ENCODE results near the gene PTGFRN.

The PTGFRN gene

DNA sequence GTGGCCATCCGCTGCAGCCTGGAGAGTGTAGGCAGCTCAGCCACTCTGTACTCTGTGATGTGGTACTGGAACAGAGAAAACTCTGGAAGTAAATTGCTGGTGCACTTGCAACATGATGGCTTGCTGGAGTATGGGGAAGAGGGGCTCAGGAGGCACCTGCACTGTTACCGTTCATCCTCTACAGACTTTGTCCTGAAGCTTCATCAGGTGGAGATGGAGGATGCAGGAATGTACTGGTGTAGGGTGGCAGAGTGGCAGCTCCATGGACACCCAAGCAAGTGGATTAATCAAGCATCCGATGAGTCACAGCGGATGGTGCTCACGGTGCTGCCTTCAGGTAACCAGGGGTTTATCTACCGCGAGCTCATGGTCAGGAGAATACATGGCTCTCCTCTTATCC, 115.9 kb downstream of the PTGFRN start:
- no peaks in the 10 kb centered on the region for H3K36me3 ChIP-seq (ENCODE audit: control insufficient read depth, insufficient read depth, low read length)
- H3K27ac ChIP-seq (ENCODE audit: insufficient read depth, low read length, poor library complexity, severe bottlenecking) = no peak overlapping the region
- no peaks in the 10 kb centered on the region for H3K9me3 ChIP-seq (ENCODE audit: control insufficient read depth, low read length)
- H3K27me3 ChIP-seq (replicated peaks; ENCODE audit: control insufficient read depth, insufficient read depth, low read length, poor library complexity, severe bottlenecking) = no peaks in the 10 kb centered on the region
- H3K4me3 ChIP-seq (ENCODE audit: insufficient read depth, low read depth, low read length, poor library complexity, severe bottlenecking) = no peak overlapping the region
- no peak for DNase-seq
- H3K4me1 ChIP-seq (ENCODE audit: control insufficient read depth, insufficient read depth, low read length, poor library complexity, severe bottlenecking) = no peaks in the 10 kb centered on the region

- no peaks in the 10 kb centered on the region for H3K36me3 ChIP-seq (ENCODE audit: control insufficient read depth, insufficient read depth, low read length)
- no peak for DNase-seq
These were observed 116.6 kb downstream of the PTGFRN start for GRCh38 chr1:117026361-117026760.

DNA sequence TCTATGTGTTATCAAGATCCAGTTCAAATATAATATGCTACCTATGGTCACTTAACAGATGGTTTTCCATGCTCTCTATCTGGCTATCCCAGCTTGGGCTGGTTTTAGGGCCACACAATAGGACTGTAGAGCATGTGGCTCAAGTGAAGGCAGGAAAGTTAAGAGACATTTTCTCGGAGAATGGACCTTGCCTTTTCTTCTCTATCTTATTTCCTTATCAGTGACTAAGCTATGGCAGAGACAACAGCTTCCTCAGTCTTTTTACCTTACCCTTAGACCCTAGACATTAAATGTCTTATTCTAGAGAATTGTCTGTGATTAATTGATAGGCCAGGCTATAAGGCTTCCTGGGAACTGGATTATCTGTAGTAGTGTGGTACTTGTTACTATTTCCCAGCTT, 120.0 kb downstream of the PTGFRN start:
- H3K27me3 ChIP-seq (replicated peaks; ENCODE audit: control insufficient read depth, insufficient read depth, low read length, poor library complexity, severe bottlenecking) = no peaks in the 10 kb centered on the region
- H3K27ac ChIP-seq (ENCODE audit: insufficient read depth, low read length, poor library complexity, severe bottlenecking) = no peak overlapping the region
- no peaks in the 10 kb centered on the region for H3K36me3 ChIP-seq (ENCODE audit: control insufficient read depth, insufficient read depth, low read length)
- no peak overlapping the region for H3K4me3 ChIP-seq (ENCODE audit: insufficient read depth, low read depth, low read length, poor library complexity, severe bottlenecking)
- no peaks in the 10 kb centered on the region for H3K9me3 ChIP-seq (ENCODE audit: control insufficient read depth, low read length)
- DNase-seq = no peak
- H3K4me1 ChIP-seq (ENCODE audit: control insufficient read depth, insufficient read depth, low read length, poor library complexity, severe bottlenecking) = no peaks in the 10 kb centered on the region

More at GRCh38 chr1:117026361-117026760, 116.6 kb downstream of the PTGFRN start:
- H3K27ac ChIP-seq (ENCODE audit: insufficient read depth, low read length, poor library complexity, severe bottlenecking) = no peak overlapping the region
- H3K4me1 ChIP-seq (ENCODE audit: control insufficient read depth, insufficient read depth, low read length, poor library complexity, severe bottlenecking) = no peaks in the 10 kb centered on the region
- H3K9me3 ChIP-seq (ENCODE audit: control insufficient read depth, low read length) = no peaks in the 10 kb centered on the region
- no peaks in the 10 kb centered on the region for H3K27me3 ChIP-seq (replicated peaks; ENCODE audit: control insufficient read depth, insufficient read depth, low read length, poor library complexity, severe bottlenecking)
- H3K4me3 ChIP-seq (ENCODE audit: insufficient read depth, low read depth, low read length, poor library complexity, severe bottlenecking) = no peak overlapping the region

- no peak for DNase-seq
- no peak overlapping the region for H3K4me3 ChIP-seq (ENCODE audit: insufficient read depth, low read depth, low read length, poor library complexity, severe bottlenecking)
- no peaks in the 10 kb centered on the region for H3K27me3 ChIP-seq (replicated peaks; ENCODE audit: control insufficient read depth, insufficient read depth, low read length, poor library complexity, severe bottlenecking)
- H3K9me3 ChIP-seq (ENCODE audit: control insufficient read depth, low read length) = no peaks in the 10 kb centered on the region
- no peaks in the 10 kb centered on the region for H3K4me1 ChIP-seq (ENCODE audit: control insufficient read depth, insufficient read depth, low read length, poor library complexity, severe bottlenecking)
- no peaks in the 10 kb centered on the region for H3K36me3 ChIP-seq (ENCODE audit: control insufficient read depth, insufficient read depth, low read length)
- no peak overlapping the region for H3K27ac ChIP-seq (ENCODE audit: insufficient read depth, low read length, poor library complexity, severe bottlenecking)
These were observed 120.7 kb downstream of the PTGFRN start for GRCh38 chr1:117030271-117030877.

DNA sequence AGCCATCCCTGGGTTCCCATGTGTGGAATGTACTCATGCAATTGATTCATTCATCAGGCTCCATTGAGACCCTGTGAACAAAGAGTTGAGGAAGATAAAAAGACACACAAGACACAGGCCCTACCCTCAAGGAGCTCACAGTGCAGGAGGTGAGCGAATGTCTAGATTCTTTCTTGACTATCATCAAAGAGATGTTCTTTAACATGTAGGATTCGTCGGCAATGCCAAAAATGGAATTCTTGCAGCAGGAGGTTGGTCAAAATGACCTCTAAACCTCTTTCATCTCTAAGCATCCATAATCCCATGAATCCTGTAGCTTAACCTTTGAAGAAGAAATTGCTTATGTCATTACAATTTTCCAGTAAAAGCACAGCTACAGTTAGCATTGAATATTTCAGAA, 122.5 kb downstream of the PTGFRN start:
- Histone ChIP-seq H3K27me3 (replicated peaks; ENCODE audit: control insufficient read depth, insufficient read depth, low read length, poor library complexity, severe bottlenecking) (no peaks in the 10 kb centered on the region), H3K9me3 (ENCODE audit: control insufficient read depth, low read length) (no peaks in the 10 kb centered on the region), H3K36me3 (ENCODE audit: control insufficient read depth, insufficient read depth, low read length) (no peaks in the 10 kb centered on the region), H3K27ac (ENCODE audit: insufficient read depth, low read length, poor library complexity, severe bottlenecking) (no peak overlapping the region), H3K4me1 (ENCODE audit: control insufficient read depth, insufficient read depth, low read length, poor library complexity, severe bottlenecking) (no peaks in the 10 kb centered on the region), H3K4me3 (ENCODE audit: insufficient read depth, low read depth, low read length, poor library complexity, severe bottlenecking) (no peak overlapping the region)
- no peak for DNase-seq

GRCh38 chr1:117032681-117033539, 123.2 kb downstream of the PTGFRN start:
- no peak for DNase-seq
- Histone ChIP-seq H3K4me1 (ENCODE audit: control insufficient read depth, insufficient read depth, low read length, poor library complexity, severe bottlenecking) (no peaks in the 10 kb centered on the region), H3K27ac (ENCODE audit: insufficient read depth, low read length, poor library complexity, severe bottlenecking) (no peak overlapping the region), H3K36me3 (ENCODE audit: control insufficient read depth, insufficient read depth, low read length) (no peaks in the 10 kb centered on the region), H3K4me3 (ENCODE audit: insufficient read depth, low read depth, low read length, poor library complexity, severe bottlenecking) (no peak overlapping the region), H3K27me3 (replicated peaks; ENCODE audit: control insufficient read depth, insufficient read depth, low read length, poor library complexity, severe bottlenecking) (no peaks in the 10 kb centered on the region), H3K9me3 (ENCODE audit: control insufficient read depth, low read length) (no peaks in the 10 kb centered on the region)

DNA sequence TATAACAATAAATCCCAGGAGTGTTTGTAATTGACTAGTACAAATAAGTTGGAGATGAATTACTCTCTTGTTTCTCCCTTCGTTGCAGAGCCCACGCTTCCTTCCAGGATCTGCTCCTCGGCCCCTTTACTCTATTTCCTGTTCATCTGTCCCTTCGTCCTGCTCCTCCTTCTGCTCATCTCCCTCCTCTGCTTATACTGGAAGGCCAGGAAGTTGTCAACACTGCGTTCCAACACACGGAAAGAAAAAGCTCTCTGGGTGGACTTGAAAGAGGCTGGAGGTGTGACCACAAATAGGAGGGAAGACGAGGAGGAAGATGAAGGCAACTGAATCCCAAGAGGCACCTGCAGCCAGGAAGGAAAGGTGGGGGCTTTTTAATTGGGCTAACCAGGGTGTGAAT, 124.1 kb downstream of the PTGFRN start:
- Histone ChIP-seq H3K36me3 (ENCODE audit: control insufficient read depth, insufficient read depth, low read length) (no peaks in the 10 kb centered on the region), H3K4me3 (ENCODE audit: insufficient read depth, low read depth, low read length, poor library complexity, severe bottlenecking) (no peak overlapping the region), H3K27me3 (replicated peaks; ENCODE audit: control insufficient read depth, insufficient read depth, low read length, poor library complexity, severe bottlenecking) (no peaks in the 10 kb centered on the region), H3K9me3 (ENCODE audit: control insufficient read depth, low read length) (no peaks in the 10 kb centered on the region), H3K4me1 (ENCODE audit: control insufficient read depth, insufficient read depth, low read length, poor library complexity, severe bottlenecking) (no peaks in the 10 kb centered on the region), H3K27ac (ENCODE audit: insufficient read depth, low read length, poor library complexity, severe bottlenecking) (no peak overlapping the region)
- no peak for DNase-seq

GRCh38 chr1:117034791-117035290, 125.1 kb downstream of the PTGFRN start:
- no peak for DNase-seq
- H3K27ac ChIP-seq (ENCODE audit: insufficient read depth, low read length, poor library complexity, severe bottlenecking) = no peak overlapping the region
- H3K4me3 ChIP-seq (ENCODE audit: insufficient read depth, low read depth, low read length, poor library complexity, severe bottlenecking) = no peak overlapping the region
- H3K9me3 ChIP-seq (ENCODE audit: control insufficient read depth, low read length) = no peaks in the 10 kb centered on the region
- H3K27me3 ChIP-seq (replicated peaks; ENCODE audit: control insufficient read depth, insufficient read depth, low read length, poor library complexity, severe bottlenecking) = no peaks in the 10 kb centered on the region
- no peaks in the 10 kb centered on the region for H3K36me3 ChIP-seq (ENCODE audit: control insufficient read depth, insufficient read depth, low read length)
- no peaks in the 10 kb centered on the region for H3K4me1 ChIP-seq (ENCODE audit: control insufficient read depth, insufficient read depth, low read length, poor library complexity, severe bottlenecking)

- H3K4me3 ChIP-seq (ENCODE audit: insufficient read depth, low read depth, low read length, poor library complexity, severe bottlenecking) = no peak overlapping the region
- no peak for DNase-seq
- no peaks in the 10 kb centered on the region for H3K4me1 ChIP-seq (ENCODE audit: control insufficient read depth, insufficient read depth, low read length, poor library complexity, severe bottlenecking)
- H3K27ac ChIP-seq (ENCODE audit: insufficient read depth, low read length, poor library complexity, severe bottlenecking) = no peak overlapping the region
- no peaks in the 10 kb centered on the region for H3K27me3 ChIP-seq (replicated peaks; ENCODE audit: control insufficient read depth, insufficient read depth, low read length, poor library complexity, severe bottlenecking)
- H3K9me3 ChIP-seq (ENCODE audit: control insufficient read depth, low read length) = no peaks in the 10 kb centered on the region
- no peaks in the 10 kb centered on the region for H3K36me3 ChIP-seq (ENCODE audit: control insufficient read depth, insufficient read depth, low read length)
These were observed 126.3 kb downstream of the PTGFRN start for GRCh38 chr1:117036018-117036461.

DNA sequence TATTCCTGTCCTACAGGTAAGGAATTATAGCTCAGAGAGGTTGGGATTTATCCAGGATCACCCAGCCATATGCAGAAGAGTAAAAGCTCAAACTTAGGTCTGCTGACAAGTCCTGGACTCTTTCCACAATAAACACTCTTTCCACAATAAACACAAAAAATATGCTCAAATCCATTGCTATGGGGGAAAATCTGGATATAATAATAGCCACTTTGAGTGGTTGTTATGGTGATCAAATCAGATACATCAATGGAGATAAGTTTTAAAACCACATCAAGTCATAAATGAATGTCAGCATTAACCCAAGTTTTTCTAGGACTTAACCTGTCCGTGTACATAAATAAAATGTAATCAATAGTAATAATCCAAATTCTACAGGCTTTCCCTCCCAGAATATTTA, 128.1 kb downstream of the PTGFRN start:
- Histone ChIP-seq H3K4me1 (ENCODE audit: control insufficient read depth, insufficient read depth, low read length, poor library complexity, severe bottlenecking) (no peaks in the 10 kb centered on the region), H3K4me3 (ENCODE audit: insufficient read depth, low read depth, low read length, poor library complexity, severe bottlenecking) (no peak overlapping the region), H3K36me3 (ENCODE audit: control insufficient read depth, insufficient read depth, low read length) (no peaks in the 10 kb centered on the region), H3K9me3 (ENCODE audit: control insufficient read depth, low read length) (no peaks in the 10 kb centered on the region), H3K27me3 (replicated peaks; ENCODE audit: control insufficient read depth, insufficient read depth, low read length, poor library complexity, severe bottlenecking) (no peaks in the 10 kb centered on the region), H3K27ac (ENCODE audit: insufficient read depth, low read length, poor library complexity, severe bottlenecking) (no peak overlapping the region)
- no peak for DNase-seq
